Raji (cell line): Measurements from ENCODE around the gene GREB1.

Source experiments
- POLR2A ChIP-seq: IDR thresholded peaks from 2 replicates; pipeline ENCODE4 v1.6.1; 2011; ENCODE audit warnings: low read depth, low read length, control low read depth; ENCODE audit not compliant: insufficient read depth

Gene GREB1

GRCh38 chr2:11540148-11540995, 6.5 kb downstream of the GREB1 start:
- TF ChIP-seq POLR2A, result no peak

GRCh38 chr2:11540996-11541692, 7.3 kb downstream of the GREB1 start:
- TF ChIP-seq POLR2A, result no peak

GRCh38 chr2:11541693-11542274, 7.9 kb downstream of the GREB1 start:
- TF ChIP-seq POLR2A, result no peak

GRCh38 chr2:11542275-11542819, 8.5 kb downstream of the GREB1 start:
- no peak for TF ChIP-seq POLR2A

- no peak for TF ChIP-seq POLR2A
These were observed 9.7 kb downstream of the GREB1 start for GRCh38 chr2:11543337-11544216.

GRCh38 chr2:11546072-11546471, 12.2 kb downstream of the GREB1 start:
- TF ChIP-seq POLR2A, result no peak

- TF ChIP-seq POLR2A, result no peak
These were observed 14.2 kb downstream of the GREB1 start for GRCh38 chr2:11547912-11548497.

GRCh38 chr2:11550302-11550701, 16.5 kb downstream of the GREB1 start:
- no peak for TF ChIP-seq POLR2A

GRCh38 chr2:11550901-11551568, 17.2 kb downstream of the GREB1 start:
- no peak for TF ChIP-seq POLR2A

GRCh38 chr2:11551569-11552259, 17.9 kb downstream of the GREB1 start:
- TF ChIP-seq POLR2A, result no peak

- no peak for TF ChIP-seq POLR2A
These were observed 18.4 kb downstream of the GREB1 start for GRCh38 chr2:11552260-11552638.

- no peak for TF ChIP-seq POLR2A
These were observed 20.0 kb downstream of the GREB1 start for GRCh38 chr2:11553661-11554398.

- no peak for TF ChIP-seq POLR2A
These were observed 20.5 kb downstream of the GREB1 start for GRCh38 chr2:11554399-11554716.
